T-helper 22 cell (primary cell): ENCODE measurements around the gene MPP7.

ENCODE experiments used
- DNase-seq: peaks from one replicate; pipeline ENCODE4 v3.0.0-alpha.2; 2020; ENCODE audit warnings: low read depth

Gene MPP7

GRCh38 chr10:28266449-28267224, 36.2 kb downstream of the MPP7 start:
- DNase-seq, result no peak

DNA sequence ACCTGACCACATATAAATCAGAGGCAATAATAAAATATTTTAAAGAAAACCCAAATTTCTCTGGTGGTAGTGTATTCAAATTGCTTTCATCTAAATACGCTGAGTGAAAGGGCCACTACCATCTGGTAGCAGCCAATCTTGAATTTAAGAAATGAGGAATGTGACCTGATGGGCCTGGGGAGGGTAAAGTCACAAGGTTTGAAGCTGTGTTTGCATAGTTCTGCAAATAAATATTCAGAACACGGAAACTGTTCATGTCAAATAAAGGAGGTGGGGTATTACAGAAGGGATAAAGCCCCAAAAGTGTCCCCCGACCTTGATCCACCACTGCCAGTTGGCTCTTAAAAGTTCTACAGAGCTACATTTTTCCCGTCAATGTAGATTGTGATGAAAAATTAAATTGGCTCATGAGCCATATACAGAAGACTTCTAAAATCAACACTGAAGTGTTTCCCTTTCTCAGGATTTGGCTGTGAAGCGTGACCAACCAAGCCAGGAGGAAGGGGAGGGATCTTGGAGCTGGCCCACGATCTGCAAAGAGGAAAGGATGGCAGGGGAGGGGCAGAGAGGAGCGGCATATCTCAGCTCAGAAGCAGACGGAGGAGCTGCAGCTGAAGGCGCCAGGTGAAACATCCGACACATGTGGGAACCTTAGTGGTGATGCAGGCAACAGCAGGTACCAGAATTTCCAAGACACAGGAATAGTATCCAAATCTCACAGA, 39.6 kb downstream of the MPP7 start:
- DNase-seq, result no peak

DNA sequence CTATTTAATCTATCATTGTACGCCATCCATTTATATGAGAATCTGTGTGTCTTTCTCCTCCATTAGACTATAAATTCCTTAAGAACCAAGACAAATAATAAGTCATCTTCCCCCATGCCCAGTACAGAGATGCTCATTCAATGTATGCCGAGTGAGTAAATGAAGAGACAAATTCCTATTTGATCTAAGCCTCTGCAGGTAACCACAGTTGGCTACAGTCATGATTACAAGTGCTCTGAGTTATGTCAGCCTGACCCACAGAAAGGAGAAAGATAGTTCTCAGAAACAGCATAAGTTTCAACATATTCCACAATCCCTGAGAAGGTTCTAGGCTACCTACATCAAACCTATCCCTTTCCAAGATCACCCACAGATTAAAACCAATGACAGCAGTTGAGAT, 46.1 kb downstream of the MPP7 start:
- DNase-seq, result no peak

- no peak for DNase-seq
These were observed 48.4 kb downstream of the MPP7 start for GRCh38 chr10:28254290-28254985.

- no peak for DNase-seq
These were observed 49.6 kb downstream of the MPP7 start for GRCh38 chr10:28253169-28253785.
